ENCODE measurements around the gene MIB1.
A peak's percentile ranks its signal among the peaks of the same experiment; 100 is the strongest.
"Not testable (repeated sequence)": the region's sequence is repeated elsewhere in the genome, so short reads cannot be mapped to it uniquely, and the experiment has no call there.

MIB1 gene

DNA sequence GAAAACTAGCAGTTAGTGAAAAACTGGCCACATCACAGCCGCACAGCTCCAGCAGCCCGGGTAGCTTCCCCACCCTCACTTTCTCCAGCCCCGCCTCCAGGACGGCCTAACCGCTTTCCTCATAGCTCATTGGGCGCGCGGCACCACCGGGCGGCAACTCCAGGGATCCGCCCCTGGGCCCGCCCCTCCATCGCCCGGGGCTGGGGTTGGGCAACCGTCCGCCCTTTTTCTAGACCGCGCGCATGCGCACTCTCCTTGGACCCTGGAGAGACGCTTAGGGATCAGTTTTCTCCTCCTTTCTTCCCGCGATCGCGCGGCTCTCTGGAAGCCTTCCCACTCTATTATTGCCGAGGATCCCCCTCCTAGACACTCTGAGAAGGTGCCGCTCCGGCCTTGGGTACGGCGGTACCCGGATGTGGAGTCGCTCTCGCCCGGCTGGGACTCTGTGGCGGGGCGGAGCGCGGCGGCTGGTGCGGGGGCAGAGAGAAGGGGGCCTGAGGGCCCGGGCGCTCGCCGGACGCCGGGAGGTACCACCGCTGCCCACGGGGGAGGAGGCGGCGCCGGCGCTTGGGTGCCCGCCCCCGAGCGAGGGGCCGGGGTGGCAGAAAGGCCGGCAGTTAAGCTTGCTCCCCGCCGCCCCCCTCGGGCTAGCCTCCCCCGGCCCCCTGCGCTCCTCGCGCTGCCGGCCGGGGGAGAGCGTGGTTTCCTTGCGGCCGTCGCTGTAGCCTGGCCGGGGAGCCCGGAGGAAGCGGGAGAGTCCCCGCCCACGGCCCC, at the start of gene MIB1:
MIB1 (plus strand) TSS at position 255 of the 774 bp plus-strand sequence. CDS start 792 bp downstream, outside the sequence.
- peak; percentile 99 for FAIRE-seq

DNA sequence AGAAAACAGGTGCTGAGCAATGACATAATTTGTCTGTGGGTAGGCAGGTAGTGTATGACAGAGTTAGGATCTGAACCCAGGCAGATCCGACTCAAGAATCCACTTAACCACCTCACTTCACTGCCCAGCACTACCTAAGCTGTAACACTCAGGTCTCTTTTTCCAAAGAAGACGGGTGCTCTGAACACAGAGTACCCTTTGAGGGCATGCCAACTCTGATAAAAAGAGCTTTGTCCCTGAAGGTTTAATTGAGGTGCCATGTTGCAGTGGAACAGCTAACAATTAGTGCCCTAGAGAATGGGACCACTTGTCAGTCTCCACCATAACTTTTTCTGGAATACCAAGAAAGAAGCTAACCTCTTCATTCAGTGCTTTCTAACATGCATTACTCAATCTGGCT, 47.3 kb upstream of the MIB1 start:
- no peak for FAIRE-seq

DNA sequence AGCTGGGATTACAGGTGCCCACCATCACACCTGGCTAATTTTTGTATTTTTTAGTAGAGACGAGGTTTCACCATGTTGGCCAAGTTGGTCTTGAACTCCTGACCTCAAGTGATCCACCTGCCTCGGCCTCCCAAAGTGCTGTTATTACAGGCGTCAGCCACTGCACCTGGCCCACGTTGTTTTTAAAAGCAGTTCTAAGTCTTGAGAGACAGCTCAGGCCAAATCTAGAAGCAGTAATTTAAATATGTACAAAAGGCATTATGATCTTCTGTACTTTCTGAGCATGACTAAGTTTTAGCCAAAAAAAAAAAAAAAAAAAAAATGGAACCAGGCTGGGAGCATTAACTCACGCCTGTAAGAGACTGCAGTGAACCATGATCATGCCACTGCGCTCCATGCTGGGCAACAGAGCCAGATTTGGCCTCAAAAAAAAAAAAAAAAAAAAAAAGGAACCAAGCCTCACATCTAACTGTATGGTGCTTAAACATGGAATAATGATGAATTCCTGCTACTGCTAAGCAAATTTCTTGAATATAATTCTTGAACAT, 40.0 kb upstream of the MIB1 start:
- FAIRE-seq: no peak

DNA sequence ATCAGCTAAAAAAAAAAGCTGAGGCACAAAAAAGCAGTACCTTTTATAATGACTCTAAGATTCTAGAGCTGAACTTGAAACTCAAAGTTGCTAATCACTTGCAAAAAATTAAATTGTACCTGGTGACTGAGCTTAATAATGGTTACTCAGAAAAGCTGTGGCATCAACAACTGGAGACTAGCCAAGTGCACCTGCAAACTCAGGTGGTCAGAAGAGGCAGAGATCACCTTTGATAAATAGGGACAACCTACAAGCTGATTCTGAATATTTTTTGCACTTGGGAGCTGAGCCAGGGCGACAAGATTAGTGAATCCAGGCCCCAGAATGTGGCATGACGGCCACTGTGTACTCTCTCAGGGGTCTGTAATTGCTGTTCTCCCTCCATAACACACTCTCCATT, 39.0 kb upstream of the MIB1 start:
- FAIRE-seq: no peak

DNA sequence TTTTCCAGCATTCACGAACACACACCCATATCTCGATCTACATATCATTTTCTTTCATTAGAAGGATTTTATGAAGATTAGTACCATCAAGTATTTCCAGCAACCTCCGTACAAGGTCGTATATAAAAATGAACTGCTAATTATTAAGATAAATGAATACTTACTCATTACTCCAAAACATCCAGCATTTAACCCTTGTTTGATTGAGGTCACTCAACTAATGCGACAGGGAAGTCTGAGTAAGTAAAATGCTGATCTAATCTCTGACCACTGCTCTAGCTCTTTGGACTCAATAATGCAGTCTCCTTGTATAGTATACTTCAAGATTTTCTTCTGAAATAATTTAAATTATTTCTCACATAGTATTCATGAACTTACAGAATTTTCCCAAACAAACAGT, 38.0 kb upstream of the MIB1 start:
- no peak for FAIRE-seq

DNA sequence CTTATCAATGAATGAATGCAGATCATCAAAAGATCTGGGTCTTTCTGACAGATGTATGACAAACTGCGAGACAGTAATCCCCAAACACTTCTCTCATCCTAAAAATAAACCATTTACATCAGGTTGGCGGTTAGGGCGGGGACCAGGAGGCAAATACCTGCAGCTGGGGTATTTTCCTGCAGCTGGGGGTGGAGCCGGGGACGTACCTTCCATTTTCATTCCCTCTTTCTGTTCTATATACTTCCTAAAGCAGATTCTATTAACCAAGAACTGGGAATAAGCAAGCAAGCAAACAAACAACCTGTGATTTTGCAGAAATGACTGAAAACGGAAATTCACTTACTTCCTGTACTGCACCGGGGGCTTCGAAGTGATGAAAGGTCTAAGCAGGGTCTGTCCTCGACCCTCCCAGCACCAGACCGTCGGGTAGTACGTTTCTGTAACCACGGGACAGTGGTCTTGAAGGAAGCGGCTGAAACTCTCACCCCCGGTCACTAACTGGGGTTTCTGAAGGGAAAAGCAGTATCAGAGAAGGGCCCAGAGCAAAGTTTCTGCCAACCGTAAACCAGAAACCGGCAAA, 37.3 kb upstream of the MIB1 start:
- FAIRE-seq: no peak

DNA sequence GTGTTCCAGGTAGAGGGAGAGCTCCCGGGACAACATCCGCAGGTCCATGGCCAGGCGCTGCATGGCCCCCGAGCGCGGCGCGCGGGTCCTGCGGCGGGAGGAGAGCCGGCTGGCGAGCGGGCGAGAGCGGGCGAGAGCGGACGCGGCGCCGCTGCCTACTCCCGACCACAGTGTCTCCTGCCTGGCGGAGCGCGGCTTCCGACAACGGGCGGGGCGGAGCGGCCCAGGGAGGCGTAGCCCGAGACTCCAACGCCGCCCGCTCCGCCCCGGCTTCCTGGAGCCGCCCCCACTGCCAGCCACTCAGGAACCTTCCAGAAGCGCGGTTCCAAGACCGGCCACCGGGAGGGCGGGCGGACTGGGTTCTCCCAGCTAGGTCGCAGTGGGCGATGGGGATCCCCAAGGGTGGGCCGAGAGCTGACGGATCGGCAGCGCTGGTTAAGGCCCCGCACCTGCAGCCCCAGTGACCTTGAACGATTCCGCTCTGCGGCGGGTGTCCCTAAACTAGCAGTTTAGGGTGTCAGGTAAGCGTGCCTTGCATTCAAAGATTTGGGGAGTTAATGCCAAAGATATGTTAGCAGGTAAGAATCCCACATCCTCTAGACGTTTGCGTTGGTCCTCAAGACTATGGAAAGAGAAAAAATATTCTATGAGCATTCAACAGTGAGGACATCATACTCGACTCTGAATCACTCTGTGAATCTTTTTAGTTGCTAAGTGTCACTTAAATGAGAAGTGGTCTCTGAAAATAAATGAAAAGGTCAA, 35.8 kb upstream of the MIB1 start, which contains the start of gene ABHD3:
ABHD3 (minus strand) TSS at position 172 of the 762 bp plus-strand sequence; CDS start at position 63, 109 bp downstream.
- FAIRE-seq: no peak

DNA sequence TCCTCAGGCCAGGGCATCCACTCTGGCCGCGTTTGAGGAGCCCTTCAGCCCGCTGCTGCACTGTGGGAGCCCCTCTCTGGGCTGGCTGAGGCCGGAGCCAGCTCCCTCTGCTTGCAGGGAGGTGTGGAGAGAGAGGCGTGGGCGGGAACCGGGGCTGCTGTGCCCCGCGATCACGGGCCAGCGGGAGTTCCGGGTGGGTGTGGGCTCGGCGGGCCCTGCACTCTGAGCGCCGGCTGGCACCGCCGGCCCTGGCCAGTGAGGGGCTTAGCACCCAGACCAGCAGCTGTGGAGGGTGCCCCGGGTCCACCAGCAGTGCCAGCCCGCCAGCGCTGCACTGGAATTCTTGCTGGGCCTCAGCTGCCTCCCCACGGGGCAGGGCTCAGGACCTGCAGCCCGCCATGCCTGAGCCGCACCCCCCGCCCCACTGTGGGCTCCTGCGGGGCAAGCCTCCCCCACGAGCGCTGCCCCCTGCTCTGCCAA, 34.2 kb upstream of the MIB1 start:
- FAIRE-seq: no peak

DNA sequence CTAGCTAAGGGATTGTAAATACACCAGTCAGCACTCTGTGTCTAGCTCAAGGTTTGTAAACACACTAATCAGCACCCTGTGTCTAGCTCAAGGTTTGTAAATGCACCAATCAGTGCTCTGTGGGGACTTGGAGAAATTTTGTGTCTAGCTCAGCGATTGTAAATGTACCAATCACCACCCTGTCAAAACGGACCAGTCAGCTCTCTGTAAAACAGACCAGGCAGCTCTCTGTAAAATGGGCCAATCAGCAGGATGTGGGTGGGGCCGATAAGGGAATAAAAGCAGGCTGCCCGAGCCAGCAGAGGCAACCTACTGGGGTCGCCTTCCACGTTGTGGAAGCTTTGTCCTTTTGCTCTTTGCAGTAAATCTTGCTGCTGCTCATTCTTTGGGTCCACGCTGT, 33.5 kb upstream of the MIB1 start:
- FAIRE-seq: not testable (repeated sequence)

DNA sequence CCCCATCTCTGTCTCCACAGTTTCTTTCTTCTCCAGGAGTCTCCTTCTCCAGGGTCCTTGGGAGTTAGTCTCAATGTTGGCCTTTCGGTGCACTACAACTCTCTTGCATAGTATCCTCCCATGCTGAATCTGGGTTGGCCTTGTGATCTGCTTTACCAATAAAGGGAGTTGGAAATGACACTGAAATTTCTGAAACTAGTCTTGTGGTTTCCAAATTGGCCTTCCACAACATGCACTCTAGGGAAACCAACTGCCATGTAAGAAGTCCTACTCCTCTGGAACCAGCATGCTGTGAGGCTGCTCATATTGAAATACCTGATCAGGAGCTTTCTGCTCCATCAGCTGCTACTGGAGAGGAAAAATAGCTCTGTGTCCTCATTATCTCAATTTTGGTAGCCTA, 26.1 kb upstream of the MIB1 start:
- no peak for FAIRE-seq

DNA sequence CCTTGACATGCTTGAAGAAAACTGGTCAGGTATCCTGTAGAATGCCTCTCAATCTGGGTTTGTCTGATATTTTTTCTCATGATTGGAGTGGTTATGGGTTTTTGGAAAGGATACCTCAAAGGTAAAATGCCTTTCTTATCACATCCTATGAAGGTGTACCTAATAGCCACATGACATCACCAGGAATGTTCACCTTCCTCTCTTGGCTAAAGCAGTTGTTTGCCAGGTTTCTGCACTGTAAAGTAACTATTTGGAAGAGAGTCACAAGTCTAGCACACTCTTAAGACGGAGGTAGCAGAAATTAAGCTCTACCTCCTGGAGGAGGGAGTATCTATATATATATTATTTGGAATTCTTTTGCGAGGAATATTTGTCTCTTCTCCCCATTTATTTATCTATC, 17.9 kb upstream of the MIB1 start:
- FAIRE-seq: no peak

DNA sequence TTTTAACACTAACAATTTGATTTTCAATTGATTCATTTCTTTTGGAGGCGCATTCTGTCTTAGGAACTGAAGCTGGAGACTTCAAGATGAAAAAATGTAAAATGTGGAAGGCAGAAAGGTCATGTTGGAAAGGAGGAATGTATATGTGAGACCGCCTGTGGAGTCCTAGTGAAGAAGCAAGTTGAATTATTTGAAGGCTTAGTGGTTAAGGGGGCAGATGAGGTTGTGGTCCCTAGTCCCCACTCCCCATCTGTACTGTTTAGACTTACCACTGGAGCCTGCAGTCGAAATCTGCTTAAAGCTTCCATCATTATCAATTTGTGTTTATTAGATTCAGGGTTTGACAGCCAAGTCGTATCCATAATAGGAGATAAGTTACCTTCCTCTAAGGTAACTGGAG, 15.4 kb upstream of the MIB1 start:
- FAIRE-seq: no peak

DNA sequence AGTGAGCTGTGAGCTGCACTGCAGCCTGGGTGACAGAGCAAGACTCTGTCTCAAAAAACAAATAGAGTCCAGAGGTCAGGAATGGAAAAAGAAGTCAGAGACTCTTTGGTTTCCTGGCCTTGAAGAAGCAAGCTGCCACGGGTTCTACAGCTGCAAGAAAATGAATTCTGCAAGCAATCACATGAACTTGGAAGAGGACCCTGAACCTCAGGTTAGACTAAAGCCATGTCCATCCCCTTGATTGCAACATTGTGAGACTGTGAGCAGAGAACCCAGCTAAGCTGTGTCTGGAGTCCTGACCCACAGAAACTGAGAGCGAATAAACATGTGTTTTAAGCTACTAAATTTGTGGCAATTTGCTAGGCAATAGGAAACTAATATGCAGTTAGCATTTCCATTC, 12.9 kb upstream of the MIB1 start:
- no peak for FAIRE-seq

DNA sequence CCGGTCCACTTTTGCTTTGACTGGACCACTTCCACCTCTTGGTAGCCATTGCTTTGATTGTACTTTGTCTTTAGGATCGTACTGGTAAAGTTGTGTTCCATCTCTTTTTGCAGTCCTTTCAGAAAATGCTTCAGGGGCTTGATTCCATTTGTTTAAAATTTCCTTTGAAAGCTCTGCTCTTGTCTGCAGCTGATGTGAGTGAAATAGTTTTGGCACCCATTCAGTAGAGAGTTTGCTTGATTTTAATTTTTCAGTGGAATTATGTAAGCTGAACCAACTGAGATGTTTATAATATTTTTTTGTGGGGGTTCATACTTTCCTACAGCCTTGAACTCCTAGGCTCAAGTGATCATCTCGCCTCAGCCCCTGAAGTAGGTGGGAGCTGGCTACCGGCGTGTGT, 7.6 kb upstream of the MIB1 start:
- no peak for FAIRE-seq

DNA sequence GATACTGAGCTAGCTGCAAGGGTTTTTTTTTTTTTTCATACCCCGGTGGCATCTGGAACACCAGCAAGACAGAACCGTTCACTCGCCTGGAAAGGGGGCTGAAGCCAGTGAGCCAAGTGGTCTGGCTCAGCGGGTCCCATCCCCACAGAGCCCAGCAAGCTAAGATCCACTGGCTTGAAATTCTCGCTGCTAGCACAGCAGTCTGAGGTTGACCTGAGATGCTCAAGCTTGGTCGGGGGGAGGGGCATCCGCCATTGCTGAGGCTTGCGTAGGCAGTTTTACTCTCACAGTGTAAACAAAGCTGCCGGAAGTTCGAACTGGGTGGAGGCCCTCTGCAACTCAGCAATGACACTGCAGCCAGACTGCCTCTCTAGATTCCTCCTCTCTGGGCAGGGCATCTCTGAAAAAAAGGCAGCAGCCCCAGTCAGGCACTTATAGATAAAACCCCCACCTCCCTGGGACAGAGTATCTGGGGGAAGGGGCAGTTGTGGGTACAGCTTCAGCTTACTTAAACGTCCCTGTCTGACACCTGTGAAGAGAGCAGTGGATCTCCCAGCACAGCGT, 5.1 kb upstream of the MIB1 start:
- no peak for FAIRE-seq

DNA sequence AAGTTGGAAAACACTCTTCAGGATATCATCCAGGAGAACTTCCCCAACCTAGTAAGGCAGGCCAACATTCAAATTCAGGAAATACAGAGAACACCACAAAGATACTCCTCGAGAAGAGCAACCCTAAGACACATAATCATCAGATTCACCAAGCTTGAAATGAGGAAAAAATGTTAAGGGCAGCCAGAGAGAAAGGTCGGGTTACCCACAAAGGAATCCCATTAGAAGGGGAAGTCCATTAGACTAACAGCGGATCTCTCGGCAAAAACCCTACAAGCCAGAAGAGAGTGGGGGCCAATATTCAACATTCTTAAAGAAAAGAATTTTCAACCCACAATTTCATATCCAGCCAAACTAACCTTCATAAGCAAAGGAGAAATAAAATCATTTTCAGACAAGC, 3.7 kb upstream of the MIB1 start:
- FAIRE-seq: not testable (repeated sequence)

DNA sequence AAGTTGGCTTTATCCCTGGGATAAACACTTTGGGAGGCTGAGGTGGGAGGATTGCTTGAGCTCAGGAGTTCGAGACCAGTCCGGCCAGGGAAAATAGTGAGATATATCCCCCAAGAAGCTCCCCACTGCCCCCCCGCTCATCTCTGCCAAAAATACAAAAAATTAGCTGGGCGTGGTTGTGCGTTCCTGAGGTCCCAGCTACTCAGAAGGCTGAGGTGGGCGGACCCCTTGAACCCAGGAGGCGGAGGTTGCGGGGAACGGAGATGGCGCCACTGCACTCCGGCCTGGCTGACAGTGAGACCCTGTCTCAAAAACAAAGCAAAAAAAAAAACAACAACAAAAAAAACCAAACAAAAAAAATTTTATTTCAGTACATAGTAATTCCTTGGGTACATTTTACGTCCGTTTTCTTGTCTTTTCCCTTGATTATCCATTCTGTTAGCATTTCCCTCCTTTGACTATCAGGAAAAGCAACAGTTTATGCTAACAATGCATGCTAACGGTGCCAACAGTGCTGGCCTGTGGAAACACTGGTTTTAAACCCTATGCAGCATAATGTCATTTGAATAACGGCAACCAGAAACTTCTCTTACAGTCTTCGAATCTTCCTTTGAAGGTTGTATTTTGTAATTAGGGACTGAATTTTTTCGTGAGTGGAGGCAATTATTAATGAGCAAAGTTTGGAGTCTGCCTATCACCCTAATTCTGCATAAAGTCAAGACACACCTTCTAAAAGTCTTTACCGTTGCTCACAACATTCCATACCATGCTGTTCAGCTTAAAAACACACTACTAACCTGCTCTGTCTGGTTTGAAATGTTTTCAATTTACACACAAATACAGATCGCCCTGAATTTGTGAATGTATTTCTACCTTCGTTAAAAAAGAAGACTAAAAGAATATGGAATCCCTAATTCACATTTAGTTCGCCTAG, 721 bp upstream of the MIB1 start:
- FAIRE-seq: no peak

DNA sequence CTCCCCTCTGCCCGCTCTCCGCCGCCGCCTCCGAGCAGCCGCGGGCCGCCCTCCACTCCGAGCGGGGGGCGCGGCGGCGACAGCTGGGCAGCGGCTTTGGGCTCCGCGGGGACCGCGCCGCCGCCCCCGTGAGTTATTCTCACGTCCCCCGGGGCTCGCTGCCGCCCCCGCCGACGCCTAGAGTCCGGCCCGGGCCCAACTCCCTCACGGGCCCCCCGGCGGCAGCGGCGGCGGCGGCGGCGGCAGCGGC, 645 bp downstream of the MIB1 start:
- FAIRE-seq: no peak

DNA sequence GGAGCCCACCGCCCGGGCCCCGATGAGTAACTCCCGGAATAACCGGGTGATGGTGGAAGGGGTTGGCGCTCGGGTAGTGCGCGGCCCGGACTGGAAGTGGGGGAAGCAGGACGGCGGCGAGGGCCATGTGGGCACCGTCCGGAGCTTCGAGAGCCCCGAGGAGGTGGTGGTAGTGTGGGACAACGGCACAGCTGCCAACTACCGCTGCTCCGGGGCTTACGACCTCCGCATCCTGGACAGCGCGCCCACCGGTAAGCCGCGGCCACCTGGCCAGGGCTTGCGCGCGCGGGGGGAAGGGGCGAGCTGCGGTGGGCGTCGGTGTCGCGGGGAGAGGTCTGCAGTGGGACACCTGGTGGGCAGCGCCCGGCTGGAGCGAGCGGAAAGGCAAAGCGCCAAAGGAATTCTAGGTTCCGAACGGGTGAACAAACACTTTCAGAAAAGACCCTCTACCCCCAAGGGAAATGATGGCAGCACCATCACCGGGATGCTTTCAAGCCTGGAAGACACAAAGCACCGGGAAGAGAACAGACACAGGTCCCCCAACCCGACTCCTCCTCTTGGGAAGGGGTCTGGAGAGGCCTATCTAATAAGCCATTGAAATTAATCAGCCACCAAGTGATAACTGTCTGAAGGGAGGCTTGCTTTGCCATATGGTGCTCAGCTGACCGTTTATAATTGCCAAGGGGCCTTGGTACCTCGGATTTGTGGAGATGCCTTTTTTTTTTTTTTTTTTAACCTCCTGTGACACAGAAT, 1.1 kb downstream of the MIB1 start:
- FAIRE-seq: no peak

DNA sequence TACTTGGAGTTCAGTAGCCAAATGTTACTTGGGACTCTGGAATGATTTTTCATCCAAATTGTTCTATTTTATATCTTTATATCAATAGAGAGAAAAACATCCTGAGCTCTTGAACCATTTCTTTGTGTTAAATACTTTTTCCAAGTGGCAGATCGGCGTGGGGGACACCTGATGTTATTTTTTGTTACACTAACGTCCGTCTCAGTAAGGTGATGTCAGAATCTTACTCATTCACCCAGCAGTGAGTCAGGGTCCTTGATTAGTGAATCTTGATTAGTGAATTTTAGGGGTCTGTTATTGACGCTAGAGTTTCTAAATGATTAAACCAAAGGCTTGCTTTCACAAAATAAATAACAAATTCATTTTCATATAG, 1.7 kb downstream of the MIB1 start:
- FAIRE-seq: no peak

DNA sequence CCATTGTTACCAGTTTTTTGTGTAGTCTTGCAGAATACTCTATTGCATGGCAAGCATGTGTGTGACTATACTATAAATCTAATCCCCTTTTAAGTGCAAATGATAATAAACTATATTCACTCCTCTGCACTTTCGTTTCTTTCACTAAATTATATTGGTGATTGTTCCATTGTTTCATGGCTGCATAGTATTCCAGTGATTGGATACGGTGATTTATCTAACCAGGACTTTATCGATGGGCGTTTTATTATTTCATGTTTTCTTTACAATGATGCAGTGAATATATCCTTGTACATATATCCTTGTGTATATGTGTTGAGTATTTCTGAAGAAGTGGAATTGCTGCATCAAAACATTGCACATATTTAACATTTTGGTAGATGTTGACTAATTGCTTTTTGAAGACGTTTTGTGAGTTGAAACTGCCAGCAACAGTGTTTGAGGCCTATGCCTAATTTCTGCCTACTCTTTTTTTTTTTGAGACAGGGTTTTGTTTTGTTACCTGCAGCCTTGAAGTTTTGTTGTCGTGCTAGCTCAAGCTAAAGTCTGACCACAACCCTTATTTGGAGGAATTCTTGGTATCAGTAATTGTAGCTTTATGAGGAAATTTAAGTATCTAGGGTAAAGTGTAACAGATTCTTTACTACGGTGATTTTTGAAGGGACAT, 2.7 kb downstream of the MIB1 start:
- FAIRE-seq: no peak

All from endometrium (tissue), 2 donors.